Gastroesophageal sphincter (tissue), 3 donors: ENCODE measurements around the gene RUNX2.

ENCODE experiments used
- EP300 ChIP-seq: sonication (generic); formaldehyde crosslinking; IDR thresholded peaks from one replicate; pipeline ENCODE4 v1.6.1; 2017; ENCODE audit warnings: antibody characterized with exemption, mild to moderate bottlenecking
- POLR2A ChIP-seq, 2 donors: fragments of 450-650 bp; IDR thresholded peaks; one replicate each; pipeline ENCODE4 v1.6.1; 2017; ENCODE audit warnings: antibody characterized with exemption in 2 of 2, mild to moderate bottlenecking in 2 of 2, moderate library complexity in 1 of 2
- POLR2AphosphoS5 ChIP-seq: sonication (generic); formaldehyde crosslinking; IDR thresholded peaks from one replicate; pipeline ENCODE4 v1.6.1; 2017; ENCODE audit warnings: antibody characterized with exemption
- TF ChIP-seq, protein P1 (sequence below), 4 experiments: fragments of 200-600 bp in 2 of 4; fragments of 450-650 bp in 2 of 4; sonication (generic) in 1 of 4; IDR thresholded peaks; one replicate each; pipeline ENCODE4 v1.5.1; 2017 to 2019; ENCODE audit warnings: antibody characterized with exemption in 4 of 4, mild to moderate bottlenecking in 2 of 4, moderate library complexity in 2 of 4

DNA sequence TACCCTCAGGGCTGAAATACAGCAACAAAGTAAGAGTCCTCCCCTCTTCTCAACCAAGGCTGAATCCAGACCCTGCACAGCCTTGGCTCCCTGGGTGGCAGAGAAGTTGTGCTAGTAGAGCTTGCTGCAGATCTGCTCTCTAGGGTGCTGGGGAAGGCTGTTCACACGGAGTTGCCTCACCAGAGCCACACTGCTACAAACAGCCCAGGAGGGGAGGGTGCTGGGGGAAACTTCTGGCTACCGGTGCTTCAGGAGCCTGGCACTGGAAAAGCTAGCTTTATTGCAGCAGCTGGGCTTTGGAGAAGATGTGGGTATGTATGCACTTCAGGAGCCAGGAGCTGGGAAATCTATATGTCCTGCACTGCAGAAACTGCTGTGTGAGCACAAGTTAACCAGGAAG lies 87.2 kb downstream of the RUNX2 start:
- TF ChIP-seq, protein P1, sequence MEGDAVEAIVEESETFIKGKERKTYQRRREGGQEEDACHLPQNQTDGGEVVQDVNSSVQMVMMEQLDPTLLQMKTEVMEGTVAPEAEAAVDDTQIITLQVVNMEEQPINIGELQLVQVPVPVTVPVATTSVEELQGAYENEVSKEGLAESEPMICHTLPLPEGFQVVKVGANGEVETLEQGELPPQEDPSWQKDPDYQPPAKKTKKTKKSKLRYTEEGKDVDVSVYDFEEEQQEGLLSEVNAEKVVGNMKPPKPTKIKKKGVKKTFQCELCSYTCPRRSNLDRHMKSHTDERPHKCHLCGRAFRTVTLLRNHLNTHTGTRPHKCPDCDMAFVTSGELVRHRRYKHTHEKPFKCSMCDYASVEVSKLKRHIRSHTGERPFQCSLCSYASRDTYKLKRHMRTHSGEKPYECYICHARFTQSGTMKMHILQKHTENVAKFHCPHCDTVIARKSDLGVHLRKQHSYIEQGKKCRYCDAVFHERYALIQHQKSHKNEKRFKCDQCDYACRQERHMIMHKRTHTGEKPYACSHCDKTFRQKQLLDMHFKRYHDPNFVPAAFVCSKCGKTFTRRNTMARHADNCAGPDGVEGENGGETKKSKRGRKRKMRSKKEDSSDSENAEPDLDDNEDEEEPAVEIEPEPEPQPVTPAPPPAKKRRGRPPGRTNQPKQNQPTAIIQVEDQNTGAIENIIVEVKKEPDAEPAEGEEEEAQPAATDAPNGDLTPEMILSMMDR (IDR thresholded peaks at IDR 0.05): no peak
- no peak for TF ChIP-seq POLR2A (IDR thresholded peaks at IDR 0.05)
- TF ChIP-seq POLR2AphosphoS5: no peak
- TF ChIP-seq EP300: no peak
